ENCODE data around the gene THUMPD3. TPM values are rescaled to one million over a fixed set of nuclear protein-coding genes. Genes with fewer than 3 reads are reported as not detected.
A peak's percentile ranks its signal among the peaks of the same experiment; 100 is the strongest.

Gene THUMPD3
- total and polyA plus RNA-seq, 2 of the 13 experiments (the other 11 are each of a cell fraction or from before 2014, with no cell fraction given): 31.2 to 44.1 TPM

- TF ChIP-seq ZMAT3 (CRISPR knock-in tag; conservative IDR thresholded peaks at IDR 0.05) (0 out of 2 replicates have a peak, but pooled peaks have one; percentile 29), ZNF296 (CRISPR knock-in tag; conservative IDR thresholded peaks at IDR 0.05) (no peak), ASH2L (IDR thresholded peaks at IDR 0.05; ENCODE audit: insufficient read length, low read depth, low read length) (peak; percentile 25), AKAP8 (CRISPR knock-in tag; IDR thresholded peaks at IDR 0.05) (no peak), BORCS8-MEF2B (CRISPR knock-in tag; IDR thresholded peaks at IDR 0.05) (no peak), ZNF253 (CRISPR knock-in tag; IDR thresholded peaks at IDR 0.05; ENCODE audit: borderline replicate concordance) (no peak), ZNF784 (CRISPR knock-in tag; IDR thresholded peaks at IDR 0.05; ENCODE audit: borderline replicate concordance) (no peak), SKIL (CRISPR knock-in tag; IDR thresholded peaks at IDR 0.05; ENCODE audit: borderline replicate concordance) (no peak), FOXP1 (IDR thresholded peaks at IDR 0.05) (no peak), FOXP1 (CRISPR knock-in tag; IDR thresholded peaks at IDR 0.05) (0 out of 2 replicates have a peak, but pooled peaks have one; percentile 7), ZNF414 (CRISPR knock-in tag; IDR thresholded peaks at IDR 0.05) (no peak), ZNF496 (CRISPR knock-in tag; IDR thresholded peaks at IDR 0.05; ENCODE audit: insufficient replicate concordance) (no peak), KMT2A (CRISPR knock-in tag; IDR thresholded peaks at IDR 0.05) (0 out of 2 replicates have a peak, but pooled peaks have one; percentile 47), ZC3H4 (CRISPR knock-in tag; IDR thresholded peaks at IDR 0.05; ENCODE audit: borderline replicate concordance) (no peak), KAT7 (CRISPR knock-in tag; IDR thresholded peaks at IDR 0.05; ENCODE audit: borderline replicate concordance) (no peak), THYN1 (CRISPR knock-in tag; IDR thresholded peaks at IDR 0.05; ENCODE audit: borderline replicate concordance, low read depth) (no peak), IKZF1 (IDR thresholded peaks at IDR 0.05) (no peak), ELF3 (CRISPR knock-in tag; IDR thresholded peaks at IDR 0.05) (no peak), MXD1 (CRISPR knock-in tag; IDR thresholded peaks at IDR 0.05) (no peak), ZNF317 (CRISPR knock-in tag; IDR thresholded peaks at IDR 0.05) (0 out of 2 replicates have a peak, but pooled peaks have one; percentile 34), ZNF674 (CRISPR knock-in tag; IDR thresholded peaks at IDR 0.05; ENCODE audit: low read depth) (no peak), POLR2G (IDR thresholded peaks at IDR 0.05; ENCODE audit: low read depth, low read length) (no peak), ZNF839 (CRISPR knock-in tag; IDR thresholded peaks at IDR 0.05; ENCODE audit: borderline replicate concordance) (no peak), TARDBP (CRISPR knock-in tag; IDR thresholded peaks at IDR 0.05) (peak; percentile 57; the same call in 1 of the 2 replicates), DR1 (CRISPR knock-in tag; IDR thresholded peaks at IDR 0.05) (no peak), ARHGAP35 (CRISPR knock-in tag; IDR thresholded peaks at IDR 0.05; ENCODE audit: borderline replicate concordance) (no peak), KMT2B (CRISPR knock-in tag; IDR thresholded peaks at IDR 0.05) (no peak), HOXA9 (CRISPR knock-in tag; IDR thresholded peaks at IDR 0.05; ENCODE audit: borderline replicate concordance) (no peak), CHCHD3 (CRISPR knock-in tag; IDR thresholded peaks at IDR 0.05) (no peak), FLYWCH1 (CRISPR knock-in tag; IDR thresholded peaks at IDR 0.05) (no peak)
Observed at GRCh38 chr3:9399746-9400145, 36.9 kb downstream of the THUMPD3 start (continued).

All from HepG2 (cell line).